Neuron (in vitro differentiated cells): ENCODE data around the gene TAGLN2.

Experiments used
- H2AFZ ChIP-seq: one replicate; pipeline ENCODE4 v1.6.1; 2013; ENCODE audit warnings: low read depth, mild to moderate bottlenecking, inconsistent platforms, low read length, moderate library complexity
- H3K27me3 ChIP-seq: one replicate; pipeline ENCODE4 v1.6.1; 2013; ENCODE audit warnings: low read length; ENCODE audit not compliant: insufficient read depth
- H3K36me3 ChIP-seq: one replicate; pipeline ENCODE4 v1.6.1; 2013; ENCODE audit warnings: low read length; ENCODE audit not compliant: insufficient read depth
- H3K4me1 ChIP-seq: one replicate; pipeline ENCODE4 v1.6.1; 2013; ENCODE audit warnings: low read length; ENCODE audit not compliant: insufficient read depth
- H3K4me3 ChIP-seq: 2 replicates; pipeline ENCODE4 v1.5.1; 2013; ENCODE audit warnings: mild to moderate bottlenecking, low read length, moderate library complexity
- H3K9me3 ChIP-seq: one replicate; pipeline ENCODE4 v1.6.1; 2013; ENCODE audit warnings: low read length

The TAGLN2 gene

GRCh38 chr1:159944623-159945455 is 19.5 kb upstream of the TAGLN2 start:
- H2AFZ ChIP-seq = peak overlapping the region; percentile 93
- peaks cover 46% of the 10 kb centered on the region for H3K4me1 ChIP-seq
- H3K27me3 ChIP-seq = peaks cover 22% of the 10 kb centered on the region
- no peaks in the 10 kb centered on the region for H3K9me3 ChIP-seq
- no peaks in the 10 kb centered on the region for H3K36me3 ChIP-seq
- H3K4me3 ChIP-seq = peak overlapping the region; percentile 74

- peak overlapping the region; percentile 74 for H3K4me3 ChIP-seq
- H2AFZ ChIP-seq = no peak overlapping the region
- peaks cover 46% of the 10 kb centered on the region for H3K4me1 ChIP-seq
- H3K9me3 ChIP-seq = no peaks in the 10 kb centered on the region
- peaks cover 16% of the 10 kb centered on the region for H3K27me3 ChIP-seq
- no peaks in the 10 kb centered on the region for H3K36me3 ChIP-seq
Measured at GRCh38 chr1:159943908-159944622, 18.8 kb upstream of the TAGLN2 start.

- Histone ChIP-seq H3K27me3 (peaks cover 8% of the 10 kb centered on the region), H3K4me1 (peaks cover 46% of the 10 kb centered on the region), H3K9me3 (no peaks in the 10 kb centered on the region)
Measured at GRCh38 chr1:159943278-159943640, 18.0 kb upstream of the TAGLN2 start.

GRCh38 chr1:159942632-159943277 is 17.4 kb upstream of the TAGLN2 start:
- Histone ChIP-seq H3K27me3 (peaks cover 6% of the 10 kb centered on the region), H3K4me3 (no peak overlapping the region), H3K9me3 (no peaks in the 10 kb centered on the region), H3K4me1 (peaks cover 46% of the 10 kb centered on the region), H3K36me3 (no peaks in the 10 kb centered on the region), H2AFZ (no peak overlapping the region)

More at GRCh38 chr1:159943278-159943640, 18.0 kb upstream of the TAGLN2 start:
- Histone ChIP-seq H2AFZ (no peak overlapping the region), H3K4me3 (no peak overlapping the region), H3K36me3 (no peaks in the 10 kb centered on the region)

GRCh38 chr1:159941591-159942560 is 16.6 kb upstream of the TAGLN2 start:
- Histone ChIP-seq H3K9me3 (no peaks in the 10 kb centered on the region), H3K27me3 (peaks cover 5% of the 10 kb centered on the region), H3K36me3 (no peaks in the 10 kb centered on the region), H3K4me1 (peaks cover 51% of the 10 kb centered on the region), H3K4me3 (peak overlapping the region; percentile 12), H2AFZ (peak overlapping the region; percentile 0)

- no peaks in the 10 kb centered on the region for H3K36me3 ChIP-seq
- no peaks in the 10 kb centered on the region for H3K27me3 ChIP-seq
- H3K9me3 ChIP-seq = no peaks in the 10 kb centered on the region
- peak overlapping the region; percentile 0 for H2AFZ ChIP-seq
- peaks cover 56% of the 10 kb centered on the region for H3K4me1 ChIP-seq
- H3K4me3 ChIP-seq = peak overlapping the region; percentile 12
Measured at GRCh38 chr1:159941141-159941540, 15.8 kb upstream of the TAGLN2 start.

GRCh38 chr1:159940006-159940620 is 14.8 kb upstream of the TAGLN2 start:
- no peak overlapping the region for H2AFZ ChIP-seq
- H3K27me3 ChIP-seq = no peaks in the 10 kb centered on the region
- H3K4me3 ChIP-seq = no peak overlapping the region
- H3K36me3 ChIP-seq = peaks cover 5% of the 10 kb centered on the region
- H3K4me1 ChIP-seq = peaks cover 56% of the 10 kb centered on the region
- no peaks in the 10 kb centered on the region for H3K9me3 ChIP-seq

GRCh38 chr1:159939678-159940002 is 14.3 kb upstream of the TAGLN2 start:
- Histone ChIP-seq H3K4me3 (no peak overlapping the region), H3K9me3 (no peaks in the 10 kb centered on the region), H3K36me3 (peaks cover 10% of the 10 kb centered on the region), H3K4me1 (peaks cover 52% of the 10 kb centered on the region), H2AFZ (no peak overlapping the region), H3K27me3 (no peaks in the 10 kb centered on the region)

- Histone ChIP-seq H3K36me3 (peaks cover 15% of the 10 kb centered on the region), H3K4me3 (no peak overlapping the region), H3K9me3 (no peaks in the 10 kb centered on the region), H3K27me3 (no peaks in the 10 kb centered on the region), H2AFZ (no peak overlapping the region), H3K4me1 (peaks cover 48% of the 10 kb centered on the region)
Measured at GRCh38 chr1:159938905-159939677, 13.8 kb upstream of the TAGLN2 start.

GRCh38 chr1:159938211-159938852 is 13.0 kb upstream of the TAGLN2 start:
- peaks cover 41% of the 10 kb centered on the region for H3K4me1 ChIP-seq
- peaks cover 15% of the 10 kb centered on the region for H3K36me3 ChIP-seq
- H3K27me3 ChIP-seq = no peaks in the 10 kb centered on the region
- H3K4me3 ChIP-seq = no peak overlapping the region
- H3K9me3 ChIP-seq = no peaks in the 10 kb centered on the region
- no peak overlapping the region for H2AFZ ChIP-seq

GRCh38 chr1:159937054-159937750 is 11.9 kb upstream of the TAGLN2 start:
- Histone ChIP-seq H3K4me1 (peaks cover 31% of the 10 kb centered on the region), H3K4me3 (no peak overlapping the region)

More at GRCh38 chr1:159937054-159937750, 11.9 kb upstream of the TAGLN2 start:
- Histone ChIP-seq H3K27me3 (no peaks in the 10 kb centered on the region), H2AFZ (no peak overlapping the region), H3K36me3 (peaks cover 17% of the 10 kb centered on the region), H3K9me3 (no peaks in the 10 kb centered on the region)
